Naive B cell (primary cell): Measurements from ENCODE around the gene ZNRD2. TPM values are rescaled to one million over a fixed set of nuclear protein-coding genes. Genes with fewer than 3 reads are reported as not detected.

ENCODE experiments used
- ATAC-seq, 2 donors: fragments of 150-1000 bp; cut with Tn5 transposase; 2 replicates each; pipeline ENCODE4 v1.10.0; 2021; ENCODE audit warnings: low read depth in 2 of 2, mild to moderate bottlenecking in 2 of 2, moderate library complexity in 2 of 2
- DNase-seq: peaks from one replicate; pipeline ENCODE4 v3.0.0; 2022
- H3K27ac Mint-ChIP-seq, 6 donors: one replicate each; pipeline ENCODE4 v1.8.0; 2020 to 2022; ENCODE audit warnings: mild to moderate bottlenecking in 6 of 6, mixed read lengths in 6 of 6, moderate library complexity in 5 of 6, inconsistent platforms in 2 of 6
- H3K27me3 Mint-ChIP-seq, 3 donors: one replicate each; pipeline ENCODE4 v1.8.0; 2021 to 2022; ENCODE audit warnings: mixed read lengths in 3 of 3, mild to moderate bottlenecking in 1 of 3
- H3K36me3 Mint-ChIP-seq, 2 donors: one replicate each; pipeline ENCODE4 v1.8.0; 2020 to 2022; ENCODE audit warnings: mixed read lengths in 2 of 2, inconsistent platforms in 1 of 2, mild to moderate bottlenecking in 1 of 2
- H3K4me1 Mint-ChIP-seq, 3 donors: one replicate each; pipeline ENCODE4 v1.8.0; 2020 to 2022; ENCODE audit warnings: mixed read lengths in 3 of 3, inconsistent platforms in 1 of 3, mild to moderate bottlenecking in 1 of 3, moderate library complexity in 1 of 3
- H3K4me3 Mint-ChIP-seq, 8 donors: one replicate each; pipeline ENCODE4 v1.8.0; 2020 to 2022; ENCODE audit warnings: mild to moderate bottlenecking in 8 of 8, mixed read lengths in 8 of 8, moderate library complexity in 8 of 8, inconsistent platforms in 2 of 8
- H3K9me3 Mint-ChIP-seq, 7 donors: one replicate each; pipeline ENCODE4 v1.8.0; 2020 to 2022; ENCODE audit warnings: mixed read lengths in 7 of 7, mild to moderate bottlenecking in 5 of 7, inconsistent platforms in 2 of 7, moderate library complexity in 1 of 7
- polyA plus RNA-seq, 6 donors: library from polyadenylated mRNA; unstranded; fragments of 300-500 nt; fragmentation: Illumina TruSeq; gene quantifications; one replicate each; pipeline ENCODE4 v1.2.3, GENCODE V29; 2021; ENCODE audit warnings: low read depth in 6 of 6

The ZNRD2 gene
- polyA plus RNA-seq, 6 donors from 2014 or later, result 56.9 to 74.5 (median 69.8) TPM

DNA sequence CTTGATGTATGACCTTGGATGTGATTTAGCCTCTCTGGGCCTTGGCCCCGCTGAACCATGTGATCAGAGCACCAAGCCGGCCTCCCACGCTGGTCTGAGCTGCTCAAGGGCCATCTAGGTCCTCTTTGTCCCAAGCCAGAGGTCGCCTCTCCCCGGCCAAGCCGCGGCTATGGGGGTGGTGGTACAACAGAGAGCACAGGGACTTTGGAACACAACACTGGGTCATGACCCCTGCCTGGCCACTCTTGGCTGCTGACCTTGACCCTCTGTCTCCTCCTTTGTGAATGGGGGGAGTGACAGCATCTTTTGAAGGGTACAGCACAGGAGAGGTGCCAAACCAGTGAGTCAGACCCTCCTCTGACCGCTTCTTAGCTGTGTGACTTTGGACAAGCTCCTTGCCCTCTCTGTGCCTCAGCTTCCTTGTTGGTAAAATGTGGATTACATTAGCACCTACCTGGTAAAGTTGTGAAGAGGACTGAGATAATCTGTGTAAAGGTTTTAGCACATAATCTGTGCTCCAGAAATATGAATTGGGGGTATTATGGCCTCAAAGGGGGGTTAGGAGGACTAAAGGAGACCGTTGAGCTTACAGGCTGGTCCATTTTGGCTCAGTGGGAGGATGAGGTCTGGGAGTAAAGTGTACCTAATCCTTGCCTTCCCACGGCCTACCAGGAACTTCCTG lies 40.7 kb upstream of the ZNRD2 start:
- DNase-seq (no peak), ATAC-seq (no peak)
- Mint-ChIP-seq H3K9me3 (no peaks in the 10 kb centered on the region), H3K36me3 (no peaks in the 10 kb centered on the region), H3K4me1 (peaks cover 14 to 30% (median 22%) of the 10 kb centered on the region in 3 donors), H3K4me3 (peak overlapping the region in 1 of 8 donors; percentile 67), H3K27me3 (no peaks in the 10 kb centered on the region), H3K27ac (peak overlapping the region in 1 of 6 donors; percentile 56)

DNA sequence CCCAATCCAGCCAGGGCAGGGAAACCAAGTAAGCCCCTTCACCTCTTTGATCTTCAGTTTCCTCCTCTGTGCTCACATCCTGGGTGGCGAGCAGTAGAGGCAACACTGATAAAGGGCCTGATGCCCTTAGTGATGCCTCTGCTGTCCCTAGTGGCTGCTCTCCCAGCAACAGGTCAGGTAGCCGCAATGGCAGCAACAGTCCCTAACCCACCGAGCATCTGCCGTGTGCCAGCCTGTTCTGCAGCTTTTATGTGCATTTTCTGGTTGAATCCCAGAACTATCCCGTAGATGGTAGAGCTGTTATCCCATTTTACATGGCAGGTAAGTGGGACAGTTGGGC lies 40.1 kb upstream of the ZNRD2 start:
- H3K27me3 Mint-ChIP-seq, result no peaks in the 10 kb centered on the region
- peak overlapping the region in 1 of 6 donors; percentile 56 for H3K27ac Mint-ChIP-seq
- peak overlapping the region in 2 of 8 donors; percentile 49 to 67 for H3K4me3 Mint-ChIP-seq
- peaks cover 14 to 32% (median 22%) of the 10 kb centered on the region in 3 donors for H3K4me1 Mint-ChIP-seq
- ATAC-seq (peak; percentile 37 to 39), DNase-seq (no peak)
- no peaks in the 10 kb centered on the region for H3K36me3 Mint-ChIP-seq
- H3K9me3 Mint-ChIP-seq, result no peaks in the 10 kb centered on the region

DNA sequence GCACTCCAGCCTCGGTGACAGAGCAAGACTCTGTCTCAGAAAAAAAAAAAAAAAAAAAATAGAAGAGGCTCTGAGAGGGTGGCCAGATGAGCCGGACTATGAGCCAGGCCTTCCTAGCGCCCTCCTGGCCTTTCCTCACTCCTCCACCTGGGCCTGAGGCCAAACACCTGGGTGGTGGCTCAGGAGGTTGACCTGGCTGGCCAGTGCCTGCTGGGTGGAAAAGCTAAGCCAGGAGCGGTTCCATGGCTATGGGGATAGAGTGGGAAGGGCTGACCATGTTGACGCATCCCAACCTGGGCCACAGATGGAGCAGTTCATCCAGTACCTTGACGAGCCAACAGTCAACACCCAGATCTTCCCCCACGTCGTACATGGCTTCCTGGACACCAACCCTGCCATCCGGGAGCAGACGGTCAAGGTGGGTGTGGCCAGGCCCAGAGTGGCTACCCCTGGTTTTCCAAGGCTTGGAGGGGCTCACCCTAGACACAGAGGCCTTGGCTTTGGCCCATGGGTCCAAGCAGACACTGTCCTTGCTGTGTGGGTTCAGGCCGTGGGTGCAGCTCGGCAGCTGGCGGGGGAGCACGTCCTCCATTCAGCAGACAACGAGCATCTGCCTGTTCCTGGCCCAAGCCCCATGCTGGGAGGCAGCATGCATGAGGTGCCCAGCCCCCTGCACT lies 37.8 kb upstream of the ZNRD2 start:
- H3K4me3 Mint-ChIP-seq, result no peak overlapping the region
- no peaks in the 10 kb centered on the region for H3K36me3 Mint-ChIP-seq
- peaks cover 11 to 16% (median 15%) of the 10 kb centered on the region in 3 donors for H3K4me1 Mint-ChIP-seq
- H3K27me3 Mint-ChIP-seq, result no peaks in the 10 kb centered on the region
- ATAC-seq, result no peak
- H3K9me3 Mint-ChIP-seq, result no peaks in the 10 kb centered on the region
- DNase-seq, result no peak
- no peak overlapping the region for H3K27ac Mint-ChIP-seq

DNA sequence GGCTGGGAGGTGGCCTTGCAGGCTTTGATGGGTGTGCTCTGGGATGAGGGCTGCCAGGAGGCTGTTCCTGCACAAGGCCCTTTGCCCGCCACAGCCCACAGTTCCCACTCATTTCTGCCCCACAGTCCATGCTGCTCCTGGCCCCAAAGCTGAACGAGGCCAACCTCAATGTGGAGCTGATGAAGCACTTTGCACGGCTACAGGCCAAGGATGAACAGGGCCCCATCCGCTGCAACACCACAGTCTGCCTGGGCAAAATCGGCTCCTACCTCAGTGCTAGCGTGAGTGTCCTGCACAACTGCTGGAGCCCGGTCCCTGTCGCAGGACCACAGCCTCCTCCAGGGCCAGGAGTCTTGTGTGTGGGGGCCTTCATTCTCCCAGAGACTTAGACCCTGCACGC lies 35.2 kb upstream of the ZNRD2 start:
- H3K27me3 Mint-ChIP-seq, result no peaks in the 10 kb centered on the region
- DNase-seq (no peak), ATAC-seq (no peak)
- peak overlapping the region in 1 of 8 donors; percentile 46 for H3K4me3 Mint-ChIP-seq
- H3K36me3 Mint-ChIP-seq, result no peaks in the 10 kb centered on the region
- no peak overlapping the region for H3K27ac Mint-ChIP-seq
- H3K9me3 Mint-ChIP-seq, result no peaks in the 10 kb centered on the region
- peaks cover 8 to 15% (median 14%) of the 10 kb centered on the region in 3 donors for H3K4me1 Mint-ChIP-seq

DNA sequence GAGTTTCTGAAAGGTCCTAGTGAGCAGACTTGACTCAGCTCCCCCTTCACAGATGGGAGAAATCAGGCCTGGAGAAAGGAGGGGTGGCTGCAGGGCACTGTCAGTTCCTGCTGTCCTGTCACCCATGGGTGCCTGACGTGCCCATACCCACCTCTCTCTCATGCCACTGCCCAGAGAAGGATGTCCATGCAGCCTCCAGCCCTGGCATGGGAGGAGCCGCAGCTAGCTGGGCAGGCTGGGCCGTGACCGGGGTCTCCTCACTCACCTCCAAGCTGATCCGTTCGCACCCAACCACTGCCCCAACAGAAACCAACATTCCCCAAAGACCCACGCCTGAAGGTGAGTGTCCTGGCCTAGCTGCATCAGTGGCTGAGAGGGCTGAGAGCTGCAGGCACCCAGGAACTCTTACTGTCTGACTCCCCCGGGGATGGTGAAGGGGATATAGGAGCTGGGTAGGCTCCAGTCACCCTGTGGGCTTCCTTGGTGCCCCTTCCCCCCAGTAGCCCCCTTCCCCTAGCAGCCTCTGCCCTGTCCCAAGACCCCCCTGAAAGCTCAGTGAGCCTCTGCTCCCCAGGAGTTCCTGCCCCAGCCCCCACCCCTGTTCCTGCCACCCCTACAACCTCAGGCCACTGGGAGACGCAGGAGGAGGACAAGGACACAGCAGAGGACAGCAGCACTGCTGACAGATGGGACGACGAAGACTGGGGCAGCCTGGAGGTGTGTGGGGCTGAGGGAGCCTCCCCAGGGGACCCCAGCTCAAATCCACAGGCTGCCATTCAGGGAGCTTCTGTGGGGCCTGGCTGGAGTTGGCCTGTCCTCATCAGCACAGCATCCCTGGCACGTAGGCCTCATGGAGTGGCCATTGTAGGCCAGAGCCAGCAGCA lies 33.6 kb upstream of the ZNRD2 start:
- no peaks in the 10 kb centered on the region for H3K27me3 Mint-ChIP-seq
- no peak for DNase-seq
- peak overlapping the region in 3 of 6 donors; percentile 59 to 67 (median 66) for H3K27ac Mint-ChIP-seq
- no peak for ATAC-seq
- no peaks in the 10 kb centered on the region for H3K36me3 Mint-ChIP-seq
- H3K4me3 Mint-ChIP-seq, result peak overlapping the region in 1 of 8 donors; percentile 21
- no peaks in the 10 kb centered on the region for H3K9me3 Mint-ChIP-seq
- peaks cover 12 to 20% (median 14%) of the 10 kb centered on the region in 3 donors for H3K4me1 Mint-ChIP-seq

DNA sequence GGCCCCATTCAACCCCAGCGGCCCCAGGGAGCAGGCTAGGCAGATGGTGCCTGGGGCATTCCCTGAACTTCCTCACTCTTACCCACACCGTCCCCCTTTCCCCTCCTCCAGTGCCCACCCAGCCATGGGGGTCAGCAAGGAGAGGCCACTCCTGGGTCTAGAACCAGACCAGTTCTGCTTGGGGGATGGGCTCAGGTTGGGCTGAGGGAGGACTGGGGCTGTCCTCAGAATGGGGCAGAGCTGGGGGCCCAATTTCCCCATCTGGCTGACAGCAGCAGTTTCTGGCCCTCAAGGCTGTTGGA lies 33.0 kb upstream of the ZNRD2 start:
- no peak for DNase-seq
- ATAC-seq, result no peak
- Mint-ChIP-seq H3K27me3 (no peaks in the 10 kb centered on the region), H3K27ac (peak overlapping the region in 1 of 6 donors; percentile 66), H3K4me3 (peak overlapping the region in 6 of 8 donors; percentile 47 to 86 (median 66)), H3K36me3 (no peaks in the 10 kb centered on the region), H3K4me1 (peaks cover 16 to 25% (median 20%) of the 10 kb centered on the region in 3 donors), H3K9me3 (no peaks in the 10 kb centered on the region)

DNA sequence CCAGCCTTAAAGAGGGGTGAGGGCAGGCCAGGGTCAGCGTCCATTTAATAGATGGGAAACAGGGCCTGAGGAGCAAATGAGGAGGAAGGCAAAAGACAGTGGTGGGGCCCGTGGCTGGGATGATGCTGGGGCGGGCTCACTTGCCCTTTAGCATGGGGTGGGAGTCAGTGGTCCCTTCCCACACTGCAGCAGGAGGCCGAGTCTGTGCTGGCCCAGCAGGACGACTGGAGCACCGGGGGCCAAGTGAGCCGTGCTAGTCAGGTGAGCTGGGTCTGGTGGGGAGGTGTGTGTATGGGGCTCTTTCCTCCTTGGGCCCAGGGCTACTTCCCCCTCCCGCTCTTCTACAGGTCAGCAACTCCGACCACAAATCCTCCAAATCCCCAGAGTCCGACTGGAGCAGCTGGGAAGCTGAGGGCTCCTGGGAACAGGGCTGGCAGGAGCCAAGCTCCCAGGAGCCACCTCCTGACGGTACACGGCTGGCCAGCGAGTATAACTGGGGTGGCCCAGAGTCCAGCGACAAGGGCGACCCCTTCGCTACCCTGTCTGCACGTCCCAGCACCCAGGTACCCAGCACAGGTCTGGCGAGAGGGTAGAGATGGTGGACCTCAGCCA lies 32.6 kb upstream of the ZNRD2 start:
- H3K27ac Mint-ChIP-seq, result peak overlapping the region in 3 of 6 donors; percentile 54 to 88 (median 66)
- H3K4me1 Mint-ChIP-seq, result peaks cover 19 to 30% (median 24%) of the 10 kb centered on the region in 3 donors
- H3K27me3 Mint-ChIP-seq, result no peaks in the 10 kb centered on the region
- ATAC-seq (no peak), DNase-seq (no peak)
- H3K36me3 Mint-ChIP-seq, result no peaks in the 10 kb centered on the region
- peak overlapping the region in 7 of 8 donors; percentile 25 to 86 (median 64) for H3K4me3 Mint-ChIP-seq
- H3K9me3 Mint-ChIP-seq, result no peaks in the 10 kb centered on the region

DNA sequence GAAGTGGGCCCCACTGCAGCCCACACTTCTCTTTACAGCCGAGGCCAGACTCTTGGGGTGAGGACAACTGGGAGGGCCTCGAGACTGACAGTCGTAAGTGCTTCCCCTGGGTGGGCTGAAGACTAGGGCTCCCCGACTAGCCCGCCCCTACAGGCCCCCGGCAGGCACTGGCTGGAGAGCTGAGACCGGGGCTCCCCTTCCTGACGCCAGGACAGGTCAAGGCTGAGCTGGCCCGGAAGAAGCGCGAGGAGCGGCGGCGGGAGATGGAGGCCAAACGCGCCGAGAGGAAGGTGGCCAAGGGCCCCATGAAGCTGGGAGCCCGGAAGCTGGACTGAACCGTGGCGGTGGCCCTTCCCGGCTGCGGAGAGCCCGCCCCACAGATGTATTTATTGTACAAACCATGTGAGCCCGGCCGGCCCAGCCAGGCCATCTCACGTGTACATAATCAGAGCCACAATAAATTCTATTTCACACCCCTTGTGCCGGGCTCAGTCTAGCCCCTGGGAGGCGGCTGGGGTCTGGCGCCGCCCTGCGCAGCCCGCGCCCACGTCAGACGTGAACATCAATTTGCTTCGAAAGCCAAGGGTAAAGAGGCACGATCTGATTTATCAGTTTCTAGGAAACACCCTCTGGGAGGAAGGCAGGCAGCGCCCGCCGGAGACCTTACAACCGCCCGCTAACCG lies 31.9 kb upstream of the ZNRD2 start:
- ATAC-seq (no peak), DNase-seq (no peak)
- Mint-ChIP-seq H3K27ac (peak overlapping the region in 2 of 6 donors; percentile 66 to 73), H3K36me3 (no peaks in the 10 kb centered on the region), H3K4me3 (peak overlapping the region; percentile 39 to 76 (median 64)), H3K9me3 (no peaks in the 10 kb centered on the region), H3K27me3 (no peaks in the 10 kb centered on the region), H3K4me1 (peaks cover 21 to 33% (median 31%) of the 10 kb centered on the region in 3 donors)

DNA sequence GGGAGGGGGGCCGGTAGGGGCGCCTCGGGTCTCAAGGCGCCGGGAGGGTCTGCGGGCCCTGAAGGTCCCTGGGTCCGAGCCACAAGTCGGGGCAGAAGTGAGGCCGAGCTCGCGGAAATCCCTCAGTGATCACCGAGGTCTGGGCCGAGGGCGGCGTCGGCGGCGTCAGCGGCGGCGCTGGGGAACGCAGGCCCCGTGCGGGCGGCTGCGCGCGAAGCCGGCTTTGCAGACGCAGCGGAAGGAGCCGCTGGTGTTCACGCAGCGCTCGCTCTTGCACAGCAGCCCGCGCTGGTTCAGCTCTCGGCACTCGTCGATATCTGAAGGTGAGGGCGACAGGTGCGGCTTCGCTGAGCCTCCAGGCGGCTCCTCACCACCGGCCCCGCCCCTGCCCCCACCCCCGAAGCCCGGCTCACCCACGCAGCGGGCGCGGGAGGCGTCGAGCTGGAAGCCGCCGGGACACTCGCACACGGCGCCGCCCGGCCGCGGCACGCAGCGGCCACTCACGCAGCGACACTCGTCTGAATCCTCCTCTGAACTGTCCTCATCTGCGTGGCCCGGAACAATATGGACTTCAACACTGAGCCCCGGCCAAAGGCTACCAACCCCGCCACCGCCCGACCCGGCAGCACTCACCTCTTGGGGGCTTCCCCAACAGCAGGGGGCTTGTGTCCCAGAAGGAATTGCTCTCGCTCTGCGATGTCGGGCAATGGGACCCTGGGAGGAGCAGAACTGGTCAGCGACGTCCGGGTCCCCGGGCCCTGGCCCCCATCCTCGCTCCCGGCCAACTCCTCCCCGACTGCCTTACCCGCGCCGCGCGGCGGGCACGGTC lies 31.1 kb upstream of the ZNRD2 start:
- ATAC-seq (no peak), DNase-seq (no peak)
- Mint-ChIP-seq H3K4me1 (peaks cover 26 to 38% (median 37%) of the 10 kb centered on the region in 3 donors), H3K27me3 (no peaks in the 10 kb centered on the region), H3K27ac (peak overlapping the region in 2 of 6 donors; percentile 61 to 97), H3K36me3 (no peaks in the 10 kb centered on the region), H3K9me3 (no peaks in the 10 kb centered on the region), H3K4me3 (peak overlapping the region in 6 of 8 donors; percentile 15 to 79 (median 65))

DNA sequence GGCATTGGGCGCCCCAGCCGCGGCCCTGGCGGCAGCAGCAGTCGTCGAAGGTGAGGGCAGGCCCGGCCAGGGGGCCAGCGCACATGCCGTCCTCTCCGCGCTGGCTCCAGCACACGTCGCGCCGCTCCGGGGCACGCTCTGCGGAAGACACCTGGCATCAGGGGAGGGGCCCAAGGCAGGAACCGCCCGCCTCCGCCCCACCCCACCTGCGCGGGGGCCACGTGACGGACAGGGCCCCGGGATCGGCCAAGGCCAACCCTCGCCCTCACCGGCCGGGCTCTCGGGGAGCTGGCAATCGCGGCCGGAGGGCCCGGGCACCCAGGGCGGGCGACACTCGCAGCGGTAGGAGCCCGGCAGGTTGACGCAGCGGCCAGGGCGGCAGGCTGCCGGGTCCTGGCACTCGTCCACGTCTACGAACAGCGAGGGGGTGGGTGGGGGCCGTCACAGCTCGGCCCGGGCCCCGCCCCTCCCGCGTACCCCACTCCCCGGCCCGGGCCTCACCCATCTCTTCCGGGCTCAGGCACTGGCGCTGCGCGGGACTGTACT lies 30.5 kb upstream of the ZNRD2 start:
- no peak for DNase-seq
- Mint-ChIP-seq H3K36me3 (no peaks in the 10 kb centered on the region), H3K27ac (peak overlapping the region; percentile 66 to 99 (median 94))

DNA sequence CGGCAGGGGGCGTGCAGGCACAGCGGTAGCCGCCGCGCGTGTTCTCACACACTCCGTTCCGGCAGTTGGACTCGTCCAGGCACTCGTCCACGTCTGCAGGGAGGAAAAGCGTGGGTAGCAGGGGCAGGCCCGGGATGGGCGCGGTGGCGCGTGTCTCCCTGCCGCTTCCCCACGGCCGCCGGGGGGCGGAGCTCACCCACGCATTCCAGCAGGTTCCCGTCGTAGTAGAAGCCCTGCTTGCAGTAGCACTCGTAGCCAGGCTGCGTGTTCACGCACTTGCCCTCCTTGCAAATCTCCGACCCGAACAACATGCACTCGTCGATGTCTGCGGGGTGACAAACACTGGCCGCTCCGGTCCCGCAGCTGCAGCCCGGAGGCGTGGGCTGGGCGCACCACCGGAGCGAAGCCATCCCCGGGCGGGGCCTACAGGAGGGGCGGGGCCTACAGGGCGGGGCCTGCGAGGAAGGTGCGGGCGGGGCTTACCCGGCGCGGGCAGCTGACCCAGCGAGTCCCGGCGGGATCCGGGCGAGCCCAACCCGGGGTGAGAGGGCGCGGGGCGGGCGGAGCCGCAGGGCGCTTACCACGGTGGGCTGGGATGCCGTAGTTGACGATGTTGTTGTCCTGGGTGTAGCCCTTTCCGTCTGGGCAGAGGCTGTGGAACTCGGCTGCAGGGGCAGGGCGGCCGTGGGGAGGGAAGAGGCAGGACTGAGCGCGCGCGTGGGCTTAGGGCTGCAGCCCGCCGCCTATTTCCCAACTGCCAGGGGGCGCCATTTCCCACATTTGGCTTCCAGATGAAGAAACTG lies 29.8 kb upstream of the ZNRD2 start:
- H3K4me3 Mint-ChIP-seq, result peak overlapping the region; percentile 79 to 95 (median 90)

More for the DNA sequence above, 30.5 kb upstream of the ZNRD2 start:
- H3K4me1 Mint-ChIP-seq, result peaks cover 27 to 40% (median 39%) of the 10 kb centered on the region in 3 donors
- H3K27me3 Mint-ChIP-seq, result no peaks in the 10 kb centered on the region
- peak; percentile 71 to 74 for ATAC-seq
- no peaks in the 10 kb centered on the region for H3K9me3 Mint-ChIP-seq
- H3K4me3 Mint-ChIP-seq, result peak overlapping the region; percentile 79 to 95 (median 90)

More for the DNA sequence above, 29.8 kb upstream of the ZNRD2 start:
- peak; percentile 72 to 79 for ATAC-seq
- H3K36me3 Mint-ChIP-seq, result no peaks in the 10 kb centered on the region
- H3K27ac Mint-ChIP-seq, result peak overlapping the region; percentile 91 to 99 (median 94)
- DNase-seq, result peak; percentile 91
- H3K27me3 Mint-ChIP-seq, result no peaks in the 10 kb centered on the region
- no peaks in the 10 kb centered on the region for H3K9me3 Mint-ChIP-seq
- peaks cover 34 to 47% (median 45%) of the 10 kb centered on the region in 3 donors for H3K4me1 Mint-ChIP-seq
